Ureter (tissue), 1 donor: ENCODE data around the gene SIK3. TPM values are rescaled to one million over a fixed set of nuclear protein-coding genes. Genes with fewer than 3 reads are reported as not detected.

Experiments
- DNase-seq: peaks from one replicate; pipeline ENCODE4 v3.0.0-alpha.2; 2020; ENCODE audit warnings: low spot score
- total RNA-seq: library from RNA; stranded (reverse); gene quantifications from one replicate; pipeline ENCODE4 v1.2.4, GENCODE V29; 2023
- donor health status: DM: yes; HTN: yes; CAD: no.

SIK3 gene
- total RNA-seq, 1 donor from 2014 or later = 56.5 TPM

DNA sequence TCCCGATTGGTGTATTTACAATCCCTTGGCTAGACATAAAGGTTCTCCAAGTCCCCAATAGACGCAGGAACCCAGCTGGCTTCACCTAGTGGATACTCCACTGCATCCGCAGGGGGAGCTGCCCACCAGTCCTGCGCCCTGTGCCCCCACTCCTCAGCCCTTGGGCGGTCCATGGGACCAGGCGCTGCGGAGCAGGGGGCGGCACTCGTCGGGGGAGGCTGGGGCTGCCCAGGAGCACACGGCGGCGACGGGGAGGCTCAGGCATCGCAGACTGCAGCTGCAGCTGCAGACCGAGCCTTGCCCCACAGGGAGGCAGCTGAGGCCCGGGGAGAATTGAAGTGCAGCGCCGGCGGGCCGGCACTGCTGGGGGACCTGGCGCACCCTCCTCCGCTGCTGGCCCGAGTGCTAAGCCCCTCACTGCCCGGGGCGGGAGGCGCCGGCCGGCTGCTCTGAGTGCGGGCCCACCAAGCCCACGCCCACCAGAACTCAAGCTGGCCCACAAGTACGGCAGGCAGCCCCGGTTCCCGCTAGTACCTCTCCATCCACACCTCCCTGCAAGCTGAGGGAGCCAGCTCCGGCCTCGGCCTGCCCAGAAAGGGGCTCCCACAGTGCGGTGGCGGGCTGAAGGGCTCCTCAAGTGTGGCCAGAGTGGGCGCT, 12.2 kb upstream of the SIK3 start:
- no peak for DNase-seq

DNA sequence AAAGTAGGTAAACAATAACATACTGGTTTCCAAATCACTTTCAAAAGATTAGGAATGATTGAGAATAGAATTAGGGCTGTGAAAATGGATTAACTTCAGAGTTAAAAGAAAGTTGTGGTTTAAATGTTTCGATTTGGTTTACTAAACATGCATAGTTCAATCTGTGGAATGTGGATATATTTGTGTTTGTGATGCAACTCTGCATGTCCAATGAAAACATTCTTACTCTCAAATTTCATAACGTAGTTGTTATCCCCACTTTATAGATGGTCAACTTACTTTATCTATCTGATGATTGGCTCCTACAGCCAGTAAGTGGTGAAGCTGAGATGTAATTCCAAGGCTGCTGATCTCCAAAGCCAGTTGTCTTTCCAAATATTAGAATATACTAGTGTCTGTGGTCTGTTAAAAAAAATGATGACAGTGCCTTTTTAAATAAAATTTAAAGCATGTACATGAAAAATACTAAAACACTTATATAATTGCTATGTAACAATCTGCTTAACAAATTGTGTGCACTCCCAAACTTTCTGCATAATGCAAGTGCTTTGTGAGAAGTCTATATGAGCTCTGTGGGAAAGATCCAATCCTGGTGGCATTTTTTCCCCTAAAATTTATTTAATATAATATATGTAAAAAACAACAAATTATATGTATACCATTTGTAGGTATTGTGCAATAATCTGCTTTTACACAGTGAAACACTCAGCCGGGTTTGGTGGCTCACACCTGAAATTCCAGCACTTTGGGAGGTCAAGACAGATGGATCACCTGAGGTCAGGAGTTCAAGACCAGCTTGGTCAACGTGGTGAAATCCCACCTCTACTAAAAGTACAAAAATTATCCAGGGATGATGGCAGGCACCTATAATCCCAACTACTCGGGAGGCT, 9.7 kb upstream of the SIK3 start:
- DNase-seq = no peak

DNA sequence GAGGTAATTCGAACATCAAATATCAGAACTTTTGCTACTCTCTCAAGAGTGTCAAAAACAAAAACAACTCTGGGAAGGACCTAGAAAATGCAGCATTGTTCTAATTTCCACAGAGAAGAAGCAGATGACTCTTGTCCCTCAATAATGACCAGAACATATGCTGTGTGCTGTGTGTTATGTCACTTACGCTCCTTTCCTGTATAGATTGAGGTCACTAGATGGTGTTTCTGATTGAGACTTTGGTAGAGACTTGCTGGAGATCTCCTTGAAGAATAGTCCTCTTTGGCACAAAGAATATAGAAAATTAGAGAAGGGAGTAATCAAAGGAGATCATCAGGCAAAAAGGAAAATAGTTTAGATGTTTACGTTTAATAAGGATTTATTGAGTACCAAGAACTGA, 2.3 kb upstream of the SIK3 start:
- no peak for DNase-seq

DNA sequence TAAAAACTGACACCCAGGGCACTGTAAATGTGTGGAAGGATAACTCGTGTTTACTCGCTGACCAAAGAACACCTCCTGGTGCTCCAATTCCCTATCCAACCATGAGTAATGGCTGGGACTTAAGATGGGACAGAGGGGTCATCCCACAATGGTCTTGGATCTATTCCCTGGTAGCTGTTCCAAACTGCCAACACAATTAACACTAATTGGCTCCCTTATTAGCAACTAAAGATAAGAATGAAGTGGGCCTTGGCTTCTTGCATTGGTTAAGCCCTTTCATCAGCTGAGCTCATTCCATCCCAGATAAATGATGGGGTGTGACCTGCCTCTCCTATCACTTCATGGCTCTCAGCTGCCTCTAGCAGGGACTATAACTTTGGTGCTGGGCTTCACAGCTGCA, 1.5 kb upstream of the SIK3 start:
- DNase-seq = no peak

DNA sequence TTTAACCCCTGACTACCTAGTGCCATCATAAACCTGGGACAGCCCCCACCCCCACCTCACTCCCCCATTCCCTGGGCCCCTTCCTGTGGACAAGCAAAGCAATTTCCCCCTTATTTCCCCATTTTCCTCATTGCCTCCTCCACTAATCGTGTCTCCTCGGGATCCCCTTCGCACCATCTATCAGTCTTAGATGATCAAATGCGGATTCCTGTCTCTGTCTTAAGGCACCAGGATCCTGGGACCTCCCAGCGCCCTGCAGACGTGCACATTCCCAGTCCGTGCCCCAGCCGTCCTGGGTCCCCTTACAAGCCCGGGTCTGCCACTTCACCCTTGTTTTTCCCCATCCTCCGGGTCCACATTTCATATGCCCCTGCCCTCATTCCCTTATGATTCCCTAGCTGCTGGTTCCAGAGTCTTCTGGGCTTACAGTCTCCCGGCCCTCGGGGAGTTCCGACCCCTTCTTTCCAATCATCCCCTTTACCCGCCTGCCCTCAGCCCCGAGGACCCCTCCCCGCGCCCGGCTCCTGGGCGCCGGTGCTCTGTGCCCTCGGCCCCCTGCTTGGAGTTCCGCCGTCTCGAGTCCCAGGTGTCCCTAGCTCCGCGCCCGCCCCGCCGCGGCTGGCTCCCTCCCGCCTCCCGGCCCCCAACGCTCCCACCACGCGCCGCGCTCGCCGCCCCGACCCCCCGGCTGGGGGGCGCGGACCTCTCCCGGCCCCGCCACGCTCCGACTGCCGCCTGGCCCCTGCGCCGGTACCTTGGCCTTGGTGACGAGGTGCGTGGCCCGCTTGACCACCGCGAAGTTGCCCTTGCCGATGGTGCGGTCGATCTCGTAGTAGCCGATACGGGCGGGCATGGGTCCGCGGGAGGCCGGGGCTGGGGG, 599 bp downstream of the SIK3 start:
- peak; percentile 55 for DNase-seq

DNA sequence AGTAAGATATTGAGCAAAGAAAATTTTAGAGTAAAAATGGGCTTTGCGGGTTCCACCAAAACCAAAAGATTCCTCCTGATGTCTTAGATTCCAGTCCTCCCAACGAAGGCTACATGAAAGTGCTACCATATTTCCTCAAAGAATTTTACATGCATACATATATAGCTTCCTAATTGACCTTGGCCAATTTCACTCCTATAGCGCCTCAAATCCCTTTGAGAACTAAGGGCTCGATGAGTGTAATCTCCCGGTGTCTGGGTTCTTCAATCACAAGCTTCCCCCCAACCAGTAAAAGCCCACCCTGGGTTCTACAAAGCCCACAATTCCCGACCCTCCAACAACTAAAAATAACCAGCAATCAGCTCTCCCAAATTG, 1.2 kb downstream of the SIK3 start:
- DNase-seq = no peak

DNA sequence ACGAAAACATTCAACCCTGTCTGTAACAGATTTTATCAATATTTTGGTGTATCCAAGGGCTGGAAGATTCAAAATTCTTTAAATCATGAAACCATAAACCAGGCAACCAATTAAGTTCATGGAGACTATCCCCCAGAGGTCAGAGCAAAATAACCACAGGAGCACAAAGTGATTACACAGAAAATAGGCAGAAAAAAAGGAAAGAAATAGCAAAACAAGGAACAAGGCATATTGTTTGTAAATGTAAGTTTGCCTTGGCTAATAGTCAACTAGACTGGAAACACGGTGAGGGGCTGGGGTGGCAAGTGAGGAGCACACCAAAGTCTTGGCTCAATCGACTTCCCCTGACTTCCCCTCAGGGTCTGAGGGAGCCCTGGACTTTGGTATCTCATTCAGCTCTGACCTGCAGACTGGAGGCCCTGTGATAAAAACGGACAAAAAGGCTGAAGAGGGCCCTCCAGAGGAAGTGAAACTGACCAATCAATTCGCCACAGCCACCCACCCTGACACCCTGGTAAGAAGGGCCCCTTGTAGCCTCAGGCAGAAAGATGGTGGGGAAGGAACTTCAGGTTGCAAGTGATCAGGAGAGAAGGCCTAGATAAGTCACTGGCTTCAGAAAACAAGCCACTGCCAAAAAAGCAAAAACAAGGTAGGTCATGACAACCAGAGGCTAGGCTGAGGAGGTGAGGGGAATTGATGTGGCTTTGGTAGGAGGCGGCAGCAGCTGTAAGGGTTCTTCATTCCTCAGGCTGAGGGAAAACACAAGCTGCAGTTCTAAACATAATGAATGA, 1.8 kb downstream of the SIK3 start:
- DNase-seq = no peak

DNA sequence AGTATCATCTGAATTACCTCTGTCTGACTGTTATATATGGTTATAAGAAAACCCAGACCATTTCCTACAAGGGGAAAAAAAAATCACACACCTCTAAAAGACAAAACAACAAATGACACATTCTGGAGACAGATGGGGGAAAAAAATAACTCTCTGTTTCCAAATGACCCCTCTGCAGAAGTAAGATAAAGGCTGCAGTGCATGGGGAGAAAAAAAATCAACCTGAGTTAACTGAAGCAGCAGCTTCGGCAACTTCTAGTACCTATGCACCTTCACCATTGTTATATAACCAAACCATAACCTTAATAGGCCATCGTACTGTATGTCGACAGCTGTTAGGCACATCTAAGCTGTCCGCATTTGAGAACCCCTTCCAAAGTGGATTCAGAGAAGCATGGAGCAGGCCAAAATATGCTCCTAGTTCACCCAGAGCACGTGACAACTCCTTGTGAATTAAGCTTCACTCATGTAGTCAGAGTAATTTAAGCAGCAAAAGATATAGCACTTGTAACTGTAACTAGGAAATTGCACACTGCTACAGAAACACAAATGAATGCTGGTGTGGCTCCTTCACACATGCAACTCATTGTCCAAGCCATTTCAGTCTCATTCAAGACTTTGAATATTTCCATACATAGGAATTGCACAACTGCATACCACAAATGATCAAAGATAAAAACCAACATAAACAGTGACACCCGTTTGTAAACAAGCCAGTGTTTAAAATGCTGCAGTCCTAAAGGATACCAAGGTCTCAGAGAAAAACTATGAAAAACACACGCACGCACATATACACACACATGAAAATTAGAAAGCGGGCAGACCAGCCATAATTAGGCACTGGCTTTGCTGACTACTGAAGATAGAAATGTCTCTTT, 2.7 kb downstream of the SIK3 start:
- no peak for DNase-seq

DNA sequence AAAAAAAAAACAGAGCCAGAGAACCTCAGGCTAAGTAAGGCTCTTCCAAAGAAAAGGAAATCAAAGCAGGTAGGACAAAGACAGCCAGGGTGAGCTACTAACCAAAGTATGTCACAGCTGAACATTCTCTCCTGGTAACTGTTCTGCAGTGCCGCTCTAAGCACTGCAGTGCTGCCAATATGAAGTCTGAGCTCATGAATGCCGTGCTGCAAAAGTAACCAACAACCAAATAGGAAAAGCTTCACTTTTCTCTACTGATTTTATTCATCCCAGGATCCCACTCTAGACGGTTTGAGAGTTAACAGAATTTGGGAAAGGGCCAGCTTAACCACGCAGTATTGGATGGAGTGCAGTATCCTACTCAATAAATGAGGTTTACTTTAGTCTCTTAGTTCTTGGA, 3.5 kb downstream of the SIK3 start:
- no peak for DNase-seq

DNA sequence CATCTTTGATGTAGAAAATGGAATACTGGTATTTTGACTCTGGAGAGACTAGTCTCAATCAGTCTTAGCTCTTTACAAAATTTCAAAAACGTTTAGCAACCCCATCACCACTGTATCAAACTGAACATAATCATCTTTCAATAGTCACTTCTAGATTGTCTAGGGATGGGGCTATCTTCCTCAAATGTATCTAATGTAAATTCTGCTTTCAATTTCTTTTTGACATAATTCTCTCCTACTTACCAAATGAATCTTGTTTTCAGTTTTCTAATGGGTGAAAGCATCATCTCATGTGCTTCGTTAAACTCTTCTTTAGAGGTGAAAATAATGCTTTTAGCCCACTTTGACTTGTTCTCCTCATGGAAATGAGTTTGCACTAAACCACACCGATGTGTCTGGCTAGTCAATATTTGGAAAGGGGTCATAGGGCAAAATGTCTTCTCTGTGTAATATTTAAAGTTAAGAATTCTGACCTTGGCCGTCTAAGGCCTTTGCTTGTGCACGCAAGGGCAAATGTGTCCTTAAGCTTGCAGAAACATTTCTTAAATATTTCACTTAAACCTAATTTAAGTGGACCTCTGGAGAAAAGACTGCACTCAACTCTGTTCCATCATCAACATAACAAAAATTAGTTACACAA, 5.2 kb downstream of the SIK3 start:
- DNase-seq = no peak

DNA sequence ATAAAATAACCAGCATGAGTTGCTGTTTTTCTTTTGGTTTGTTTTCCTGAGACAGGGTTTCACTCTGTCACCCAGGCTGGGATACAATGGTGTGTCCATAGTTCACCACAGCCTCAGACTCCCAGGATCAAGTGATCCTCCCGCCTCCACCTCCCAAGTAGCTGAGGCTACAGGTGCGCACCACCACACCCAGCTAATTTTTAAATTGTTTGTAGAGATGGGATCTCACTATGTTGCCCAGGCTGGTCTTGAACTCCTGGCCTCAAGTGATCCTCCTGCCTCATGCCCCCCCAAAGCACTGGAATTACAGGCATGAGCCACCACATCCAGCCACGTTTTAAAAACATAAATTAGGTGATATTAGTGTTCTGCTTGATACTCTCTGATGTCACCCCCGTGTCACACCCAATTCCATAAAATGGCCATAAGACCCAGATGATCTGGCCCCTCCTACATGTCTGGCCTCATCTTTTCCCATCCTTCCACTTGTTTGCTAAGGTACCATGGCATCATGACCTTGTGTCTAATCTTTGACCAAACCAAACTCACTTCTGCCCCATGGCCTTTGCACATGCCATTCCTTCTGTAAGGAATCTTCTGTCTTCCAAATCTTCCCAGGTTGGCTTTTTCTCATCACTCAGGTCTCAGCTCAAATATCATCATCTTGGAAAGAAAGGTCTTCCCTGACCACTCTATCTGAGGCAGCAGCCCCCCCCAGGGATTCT, 6.3 kb downstream of the SIK3 start:
- DNase-seq = no peak

DNA sequence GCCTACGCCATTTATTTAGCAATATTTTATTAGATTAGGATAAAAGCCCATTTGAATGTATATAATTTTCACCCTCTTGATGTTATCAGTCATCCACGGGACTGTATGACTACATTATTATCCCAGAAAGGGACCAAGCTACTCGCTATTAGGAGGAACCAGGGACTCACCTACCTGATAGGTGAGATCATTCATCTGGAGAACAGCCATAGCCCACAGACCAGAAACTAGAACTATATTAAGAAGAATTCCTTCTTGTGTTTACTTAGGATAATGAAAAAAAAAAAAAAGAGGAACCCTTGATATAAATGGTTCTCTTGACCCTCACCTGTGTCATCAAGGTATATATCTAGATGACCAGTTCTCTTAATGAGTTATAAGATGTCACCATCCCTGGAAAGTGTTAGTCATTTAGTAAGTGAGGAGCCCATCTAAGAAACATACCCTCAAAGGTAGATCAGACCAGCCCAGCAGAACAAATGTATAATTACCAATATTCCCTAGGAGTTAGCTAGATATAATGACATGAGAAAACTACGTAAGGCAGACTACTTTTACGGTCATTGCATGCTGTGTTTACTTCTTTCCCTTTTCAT, 8.0 kb downstream of the SIK3 start:
- DNase-seq = no peak

DNA sequence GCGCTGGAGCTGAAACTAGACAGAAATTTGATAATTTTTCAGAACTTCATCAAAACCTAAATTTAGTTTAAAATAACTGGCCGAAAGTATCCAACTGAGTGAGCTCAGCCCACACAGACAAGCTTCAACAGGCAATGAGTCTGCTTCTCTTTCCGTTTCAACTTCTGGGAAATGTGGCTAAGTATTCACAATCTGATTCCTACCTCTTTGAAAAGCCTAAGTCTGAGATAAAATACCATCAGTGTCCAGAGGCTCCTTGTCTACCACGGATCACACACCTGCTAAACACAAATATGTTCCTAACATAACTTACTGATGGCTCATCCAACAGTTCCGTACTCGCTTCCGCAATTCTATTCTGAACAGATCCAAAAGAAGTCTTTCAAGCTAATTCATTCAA, 8.5 kb downstream of the SIK3 start:
- DNase-seq = no peak

DNA sequence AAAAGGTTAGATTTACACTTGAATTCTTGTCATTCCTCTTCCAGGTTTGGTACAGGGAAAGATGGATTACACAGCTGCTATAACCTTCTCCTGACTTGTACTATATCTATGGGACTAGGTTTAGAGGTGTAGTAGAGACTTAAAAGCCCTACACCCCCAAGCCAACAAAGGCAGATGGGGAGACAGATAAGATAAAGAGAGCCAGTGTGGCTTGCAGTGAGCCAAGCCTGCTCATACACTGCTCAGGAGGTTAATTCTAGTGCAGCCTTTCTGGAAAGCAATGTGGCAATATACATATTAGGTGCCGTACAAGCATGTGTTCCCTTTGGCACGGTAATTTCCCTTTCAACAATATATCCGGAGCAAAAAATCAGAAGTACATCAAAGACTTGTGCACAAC, 10.8 kb downstream of the SIK3 start:
- no peak for DNase-seq

DNA sequence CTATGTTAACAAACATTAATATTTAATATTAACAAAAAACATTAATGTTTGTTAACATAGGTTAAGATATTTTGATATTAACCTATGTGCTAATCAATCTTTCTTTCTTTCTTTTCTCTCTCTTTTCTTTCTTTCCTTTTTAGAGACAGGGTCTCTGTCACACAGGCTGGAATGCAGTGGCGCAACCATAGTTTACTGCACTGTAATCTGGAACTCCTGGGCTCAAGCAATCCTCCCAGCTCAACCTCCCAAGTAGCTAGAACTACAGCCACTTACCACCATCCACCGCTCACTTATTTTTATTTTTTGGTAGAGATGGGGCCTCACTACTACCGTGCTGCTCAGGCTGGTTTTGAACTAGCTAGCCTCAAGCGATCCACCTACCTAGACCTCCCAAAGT, 13.2 kb downstream of the SIK3 start:
- DNase-seq = no peak

DNA sequence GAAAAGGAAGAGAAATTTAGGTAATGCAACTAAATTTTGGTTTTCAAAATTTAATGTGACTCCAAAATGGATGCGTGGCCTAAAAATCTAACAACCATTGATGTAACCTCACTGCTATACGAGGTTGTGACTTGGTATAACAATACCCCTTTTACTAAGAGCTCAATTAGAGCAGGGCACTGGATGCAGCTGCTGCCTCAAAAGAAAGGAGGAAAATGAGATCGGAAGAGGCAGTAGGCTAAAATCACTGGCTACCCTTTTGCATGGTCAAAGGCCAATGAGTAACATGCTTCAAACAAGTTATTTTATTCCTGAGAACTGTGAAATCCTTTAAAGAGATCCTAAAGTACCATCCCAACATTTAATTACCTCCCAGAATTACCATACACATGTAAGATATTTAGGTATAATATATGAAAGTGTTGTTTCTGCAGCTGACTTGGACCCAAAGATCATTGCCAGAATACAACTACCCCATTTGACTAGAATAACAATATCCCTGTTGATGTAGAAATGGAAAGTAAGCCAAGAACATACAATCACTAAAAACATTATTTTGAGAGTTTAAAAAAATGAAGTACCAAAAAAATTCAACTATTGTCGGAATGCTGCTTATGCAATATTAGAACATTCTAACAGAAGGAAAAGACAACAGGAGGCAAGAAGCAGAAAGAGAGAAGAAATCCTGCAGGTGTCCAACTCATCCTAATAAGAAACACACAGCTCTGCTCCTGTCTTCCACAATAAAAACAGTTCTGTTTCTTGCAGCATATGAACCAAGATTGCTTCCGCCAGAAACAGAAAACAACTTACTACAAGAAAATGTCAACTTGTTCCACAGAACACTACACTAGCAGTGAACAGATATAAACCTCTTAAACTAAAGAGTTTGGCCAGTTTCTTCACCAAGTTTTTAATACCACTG, 15.0 kb downstream of the SIK3 start:
- no peak for DNase-seq

DNA sequence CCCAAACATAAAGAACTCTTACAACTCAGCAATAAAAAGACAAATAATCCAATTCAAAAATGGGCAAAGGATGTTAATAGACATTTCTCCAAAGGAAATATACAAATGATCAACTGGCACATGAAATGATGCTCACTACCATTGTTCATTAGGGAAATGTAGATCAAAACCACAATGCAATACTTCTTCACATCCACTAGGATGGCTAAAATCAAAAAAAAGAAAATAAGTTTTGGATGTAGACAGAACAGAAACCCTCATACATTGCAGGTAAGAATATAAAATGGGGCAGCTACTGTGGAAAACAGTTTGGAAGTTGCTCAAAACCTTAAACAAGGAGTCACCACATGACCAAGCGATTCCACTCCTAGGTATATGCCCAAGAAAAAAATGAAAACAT, 16.3 kb downstream of the SIK3 start:
- DNase-seq = no peak

DNA sequence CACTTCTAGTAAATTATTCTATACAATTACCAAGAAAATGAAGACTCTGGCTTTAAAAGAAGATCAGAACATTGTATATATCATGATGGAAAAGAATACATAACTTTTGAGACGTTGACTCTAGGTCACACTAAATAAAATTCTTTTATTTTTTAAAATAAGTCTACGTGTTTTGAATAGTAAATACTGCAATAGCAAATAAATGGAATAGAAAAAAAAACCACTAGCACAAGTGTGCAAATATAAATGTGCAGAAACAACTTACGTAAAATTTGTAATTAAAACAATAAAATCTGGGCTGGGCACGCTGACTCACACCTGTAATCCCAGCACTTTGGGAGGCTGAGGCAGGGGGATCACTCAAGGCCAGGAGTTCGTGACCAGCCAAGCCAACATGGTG, 17.9 kb downstream of the SIK3 start:
- DNase-seq = no peak
